ENCODE results near the gene SPEF2. TPM values are rescaled to one million over a fixed set of nuclear protein-coding genes. Genes with fewer than 3 reads are reported as not detected.

SPEF2 gene
- total RNA-seq, 2 experiments from 2014 or later = 0.03 TPM; not detected in 1

DNA sequence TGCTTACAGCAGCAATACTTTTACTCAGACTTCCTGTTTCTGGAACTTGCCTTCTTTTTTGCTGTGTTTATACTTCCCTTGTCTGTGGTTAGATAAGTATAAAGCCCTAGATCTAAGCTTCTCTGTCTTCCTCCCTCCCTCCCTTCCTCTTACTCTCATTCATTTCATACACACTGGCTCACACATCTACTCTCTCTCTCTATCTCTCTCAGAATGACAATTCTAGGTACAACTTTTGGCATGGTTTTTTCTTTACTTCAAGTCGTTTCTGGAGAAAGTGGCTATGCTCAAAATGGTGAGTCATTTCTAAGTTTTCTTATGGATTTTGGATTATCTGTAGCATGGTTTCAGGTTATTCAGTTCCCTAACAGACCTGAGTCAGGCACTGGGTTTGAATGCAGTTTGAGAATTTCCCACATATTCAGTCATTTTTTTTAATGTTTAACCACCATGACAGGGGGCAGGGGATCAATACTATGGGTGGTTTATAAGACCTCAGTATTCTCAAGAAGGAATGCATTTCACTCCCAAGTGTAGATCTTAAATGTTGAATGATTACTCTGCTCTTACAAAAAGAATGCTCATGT, 239.2 kb downstream of the SPEF2 start, which contains the start of gene IL7R:
Gene IL7R (plus strand): TSS at position 127 of the 587 bp plus-strand sequence. CDS start 87 bp downstream, at position 214.
- BruUV-seq (replicated peaks) = no TSS peak
- Histone ChIP-seq H3K9me3 (ENCODE audit: low read length) (no peaks in the 10 kb centered on the region), H3K36me3 (ENCODE audit: insufficient read depth, low read length) (peaks cover 31% of the 10 kb centered on the region), H3K4me1 (ENCODE audit: insufficient read depth, low read length, poor library complexity, severe bottlenecking) (peaks cover 70% of the 10 kb centered on the region), H4K20me1 (ENCODE audit: insufficient read depth, low read length) (no peaks in the 10 kb centered on the region), H3K9me2 (ENCODE audit: insufficient read depth, low read length) (no peaks in the 10 kb centered on the region), H3K4me2 (ENCODE audit: low read length) (peak within 1 kb of the TSS; percentile 91), H2AFZ (ENCODE audit: low read length) (peak within 1 kb of the TSS; percentile 95; the same call in 1 of the 2 replicates), H3K79me2 (ENCODE audit: insufficient read depth, low read depth, low read length) (peaks cover 55% of the 10 kb centered on the region), H3K4me3 (ENCODE audit: low read depth, low read length, poor library complexity, severe bottlenecking) (peak within 1 kb of the TSS; percentile 75), H3K27ac (ENCODE audit: low read depth, low read length, poor library complexity, severe bottlenecking) (peak within 1 kb of the TSS; percentile 72)
- POLR2A ChIA-PET = interaction anchor here (0.7 to 8.2 kb wide), 7 partner anchors 14 to 843 kb away, joined by 3 to 52 read pairs (median 5); no protein-coding TSS in a partner anchor
- intact Hi-C loops (cut with micrococcal nuclease; ENCODE audit: unreplicated experiment) = no loop called here
- CTCF ChIA-PET (ENCODE audit: unreplicated experiment) = interaction anchor here (0.5 to 0.7 kb wide), 3 partner anchors 18 to 65 kb away, joined by 3 to 4 read pairs (median 4); no protein-coding TSS in a partner anchor
- DNase-seq (ENCODE audit: low spot score) = peak; percentile 79
- TF ChIP-seq CTCF (conservative IDR thresholded peaks at IDR 0.05; ENCODE audit: low read length) (no peak), EZH2phosphoT487 (IDR thresholded peaks at IDR 0.05; ENCODE audit: borderline replicate concordance, low read depth, low read length) (no peak)

DNA sequence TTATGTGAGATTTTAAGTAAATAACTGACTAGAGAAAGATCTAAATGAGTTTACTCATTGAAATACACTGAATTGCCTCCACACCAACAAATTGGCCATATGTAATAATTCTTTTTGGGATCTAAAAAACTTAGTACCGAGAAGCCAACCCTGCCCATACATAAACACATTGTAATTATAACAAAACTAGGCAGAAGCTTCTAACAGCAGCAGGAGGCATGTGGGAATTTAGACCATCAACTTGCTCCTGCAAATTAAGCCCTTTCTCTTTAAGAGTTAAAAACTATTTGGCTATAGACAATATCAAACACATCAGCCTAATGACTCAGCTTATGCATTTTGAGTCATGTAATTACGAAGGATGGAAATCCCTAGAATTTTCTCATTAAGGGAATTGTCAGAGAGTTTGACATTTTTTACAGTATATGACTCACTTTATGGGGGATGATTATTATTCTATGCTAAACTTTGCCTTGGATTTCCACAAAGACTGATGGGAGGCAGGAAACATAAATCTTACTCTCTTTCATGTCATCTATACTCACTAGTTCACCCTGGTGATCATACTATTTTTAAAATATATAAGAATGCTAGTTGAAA, 240.0 kb downstream of the SPEF2 start:
- Histone ChIP-seq H3K4me3 (ENCODE audit: low read depth, low read length, poor library complexity, severe bottlenecking) (peak overlapping the region; percentile 75), H3K9me2 (ENCODE audit: insufficient read depth, low read length) (no peaks in the 10 kb centered on the region), H3K9me3 (ENCODE audit: low read length) (no peaks in the 10 kb centered on the region), H3K36me3 (ENCODE audit: insufficient read depth, low read length) (peaks cover 40% of the 10 kb centered on the region), H4K20me1 (ENCODE audit: insufficient read depth, low read length) (no peaks in the 10 kb centered on the region), H2AFZ (ENCODE audit: low read length) (peak overlapping the region; percentile 95; the same call in 1 of the 2 replicates), H3K4me2 (ENCODE audit: low read length) (peak overlapping the region; percentile 91), H3K79me2 (ENCODE audit: insufficient read depth, low read depth, low read length) (peaks cover 55% of the 10 kb centered on the region), H3K4me1 (ENCODE audit: insufficient read depth, low read length, poor library complexity, severe bottlenecking) (peaks cover 62% of the 10 kb centered on the region), H3K27ac (ENCODE audit: low read depth, low read length, poor library complexity, severe bottlenecking) (peak overlapping the region; percentile 72)
- CTCF ChIA-PET (ENCODE audit: unreplicated experiment) = interaction anchor here (1.3 kb wide), 1 partner anchor 15 kb away, joined by 5 read pairs; no protein-coding TSS in a partner anchor
- DNase-seq (ENCODE audit: low spot score) = no peak
- intact Hi-C loops (cut with micrococcal nuclease; ENCODE audit: unreplicated experiment) = no loop called here
- no peak for TF ChIP-seq CTCF (conservative IDR thresholded peaks at IDR 0.05; ENCODE audit: low read length)
- no peak for TF ChIP-seq EZH2phosphoT487 (IDR thresholded peaks at IDR 0.05; ENCODE audit: borderline replicate concordance, low read depth, low read length)
- no TSS peak for BruUV-seq (replicated peaks)
- POLR2A ChIA-PET = interaction anchor here (0.9 to 8.2 kb wide), 7 partner anchors 9 to 47 kb away, joined by 3 to 52 read pairs (median 5); no protein-coding TSS in a partner anchor
